ENCODE measurements around the gene PPP2R2C. TPM values are rescaled to one million over a fixed set of nuclear protein-coding genes. Genes with fewer than 3 reads are reported as not detected.

Gene PPP2R2C
- total RNA-seq, 1 experiment from 2014 or later: 32.9 TPM

- no peaks in the 10 kb centered on the region for H3K27me3 ChIP-seq (ENCODE audit: insufficient read depth, low read length)
- no peaks in the 10 kb centered on the region for H4K20me1 ChIP-seq (ENCODE audit: insufficient read depth)
- H3K9ac ChIP-seq (ENCODE audit: low read length): no peak overlapping the region
- intact Hi-C loops (cut with micrococcal nuclease): loop anchor here (5.0 kb wide), 1 partner anchor 132 kb away; no protein-coding TSS in a partner anchor
- no peaks in the 10 kb centered on the region for H3K9me2 ChIP-seq (ENCODE audit: insufficient read depth)
- no peak overlapping the region for H3K4me3 ChIP-seq (replicated peaks in 1 of 2; ENCODE audit: low read depth in 1 of 2, low read length in 2 of 2)
- ChIA-PET CTCF (no interaction called here), RAD21 (ENCODE audit: low non-redundant PET in 1 of 2, low total read pairs in 2 of 2, uncharacterized antibody in 2 of 2, unreplicated experiment in 2 of 2) (no interaction called here), POLR2A (no interaction called here)
- no peak overlapping the region for H3K27ac ChIP-seq (ENCODE audit: low read depth, low read length)
- H3K4me1 ChIP-seq (ENCODE audit: control insufficient read depth in 1 of 2, insufficient read depth in 2 of 2, low read length in 2 of 2): no peaks in the 10 kb centered on the region
- TF ChIP-seq SIN3A (IDR thresholded peaks at IDR 0.05; ENCODE audit: low read depth) (no peak), FOSL1 (IDR thresholded peaks at IDR 0.05; ENCODE audit: low read depth) (no peak), ATF3 (IDR thresholded peaks at IDR 0.05) (no peak), JUND (IDR thresholded peaks at IDR 0.05) (no peak), CEBPB (IDR thresholded peaks at IDR 0.05; ENCODE audit: low read depth) (no peak), CBX3 (IDR thresholded peaks at IDR 0.05; ENCODE audit: low read depth) (no peak), SP1 (IDR thresholded peaks at IDR 0.05; ENCODE audit: low read depth) (no peak), EZH2phosphoT487 (IDR thresholded peaks at IDR 0.05; ENCODE audit: borderline replicate concordance) (no peak), ZBTB33 (IDR thresholded peaks at IDR 0.05; ENCODE audit: extremely low read depth, insufficient replicate concordance, low read length) (no peak), MAX (IDR thresholded peaks at IDR 0.05) (no peak), YY1 (IDR thresholded peaks at IDR 0.05; ENCODE audit: extremely low read depth, insufficient replicate concordance, low read depth, low read length) (no peak), EZH2 (IDR thresholded peaks at IDR 0.05) (no peak), CTCF (IDR thresholded peaks at IDR 0.05 in 2 of 3, conservative IDR thresholded peaks at IDR 0.05 in 1 of 3; ENCODE audit: borderline replicate concordance in 1 of 3, insufficient read depth in 1 of 3, low read depth in 2 of 3, low read length in 2 of 3) (no peak), POLR2AphosphoS5 (IDR thresholded peaks at IDR 0.05; ENCODE audit: low read depth, low read length) (no peak), POLR2A (IDR thresholded peaks at IDR 0.05; ENCODE audit: borderline replicate concordance, extremely low read depth, insufficient read depth, insufficient read length) (no peak), TCF7L2 (IDR thresholded peaks at IDR 0.05; ENCODE audit: borderline replicate concordance, extremely low read depth, insufficient read depth, insufficient read length) (no peak), ZFX (IDR thresholded peaks at IDR 0.05) (no peak), SRF (IDR thresholded peaks at IDR 0.05; ENCODE audit: low read depth) (no peak), ELF1 (IDR thresholded peaks at IDR 0.05; ENCODE audit: borderline replicate concordance, low read depth) (no peak), RAD21 (IDR thresholded peaks at IDR 0.05; ENCODE audit: low read depth) (no peak)
- no peak overlapping the region for H3K4me2 ChIP-seq (ENCODE audit: low read length)
- H3K79me2 ChIP-seq (ENCODE audit: insufficient read depth, low read length): no peaks in the 10 kb centered on the region
- ATAC-seq: no peak
- no TSS peak for BruUV-seq (replicated peaks)
- no peak for DNase-seq (ENCODE audit: low read depth, low spot score)
- no peak overlapping the region for H2AFZ ChIP-seq (ENCODE audit: low read depth, low read length, poor library complexity, severe bottlenecking)
- H3K36me3 ChIP-seq (ENCODE audit: control insufficient read depth in 1 of 2, insufficient read depth in 2 of 2, low read length in 2 of 2): no peaks in the 10 kb centered on the region
- H3K9me3 ChIP-seq (ENCODE audit: control insufficient read depth in 1 of 2, insufficient read depth in 1 of 2, low read depth in 1 of 2, low read length in 2 of 2): no peaks in the 10 kb centered on the region
These were observed 162.6 kb downstream of the PPP2R2C start for GRCh38 chr4:6309777-6310176.

Measured in HCT116 (cell line).